Right lobe of liver (tissue), 4 donors: ENCODE results near the gene ZXDA.

Experiments used
- CTCF ChIP-seq, 4 donors: fragments of 200-600 bp in 3 of 4; fragments of 450-650 bp in 1 of 4; IDR thresholded peaks; one replicate each; pipeline versions ENCODE4 v1.5.1 to v1.8.0; 2016 to 2022; ENCODE audit warnings: antibody characterized with exemption in 4 of 4, mild to moderate bottlenecking in 2 of 4
- POLR2A ChIP-seq: fragments of 450-650 bp; IDR thresholded peaks from one replicate; pipeline ENCODE4 v1.6.1; 2017; ENCODE audit warnings: antibody characterized with exemption, mild to moderate bottlenecking
- donor health status: DM: no; HTN: no; CAD: no.
- donor health status: DM: no; HTN: no; CAD: no.
- donor health status: DM: no; HTN: yes; CAD: no.

DNA sequence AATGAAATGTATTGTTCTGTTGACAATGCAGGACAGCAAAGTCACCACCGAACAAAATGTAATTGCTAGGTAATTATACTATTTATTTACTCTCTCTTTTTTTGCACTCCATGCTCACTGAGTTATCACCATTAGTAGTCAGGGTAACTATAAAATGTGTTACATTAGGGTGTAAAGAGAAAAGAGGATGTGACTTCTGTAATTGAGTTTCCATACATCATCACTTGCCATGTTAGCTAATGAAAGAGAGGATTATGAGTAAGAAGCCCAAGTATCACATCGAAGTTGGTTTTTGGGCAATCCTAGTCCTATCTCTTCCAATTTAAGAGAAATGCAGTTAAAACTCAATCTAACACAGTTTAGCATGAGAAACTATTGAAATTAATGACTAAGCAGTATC is 7.6 kb downstream of the ZXDA start:
- TF ChIP-seq POLR2A, result no peak
- TF ChIP-seq CTCF (IDR thresholded peaks at IDR 0.05), result no peak
